Hepatocyte (in vitro differentiated cells): Measurements from ENCODE around the gene FAM120A. TPM values are rescaled to one million over a fixed set of nuclear protein-coding genes. Genes with fewer than 3 reads are reported as not detected.

Experiments
- DNase-seq: peaks from one replicate; pipeline ENCODE4 v3.0.0-alpha.2; 2016; ENCODE audit warnings: low spot score
- H2AFZ ChIP-seq: fragments of 200-600 bp; sonication (generic); 2 replicates; pipeline ENCODE4 v1.6.0; 2016; ENCODE audit warnings: antibody characterized with exemption, mild to moderate bottlenecking
- H3K27ac ChIP-seq: fragments of 200-600 bp; sonication (generic); 2 replicates; pipeline ENCODE4 v1.5.1; 2016; ENCODE audit warnings: mild to moderate bottlenecking
- H3K27me3 ChIP-seq: fragments of 200-600 bp; sonication (generic); 2 replicates; pipeline ENCODE4 v1.6.1; 2016
- H3K36me3 ChIP-seq: fragments of 200-600 bp; sonication (generic); replicated peaks from 2 replicates; pipeline ENCODE4 v1.5.1; 2016; ENCODE audit warnings: low read depth; ENCODE audit not compliant: insufficient read depth
- H3K4me1 ChIP-seq: fragments of 200-600 bp; sonication (generic); 2 replicates; pipeline ENCODE4 v1.5.1; 2016; ENCODE audit warnings: mild to moderate bottlenecking, moderate library complexity; ENCODE audit not compliant: insufficient read depth
- H3K4me2 ChIP-seq: fragments of 200-600 bp; sonication (generic); 2 replicates; pipeline ENCODE4 v1.6.0; 2016
- H3K4me3 ChIP-seq: fragments of 200-600 bp; sonication (generic); 2 replicates; pipeline ENCODE4 v1.5.1; 2016; ENCODE audit warnings: mild to moderate bottlenecking
- H3K79me2 ChIP-seq: fragments of 200-600 bp; sonication (generic); 2 replicates; pipeline ENCODE4 v1.6.0; 2017; ENCODE audit warnings: mild to moderate bottlenecking
- H3K9me2 ChIP-seq: fragments of 200-600 bp; sonication (generic); replicated peaks from 2 replicates; pipeline ENCODE4 v1.6.0; 2017; ENCODE audit warnings: mild to moderate bottlenecking; ENCODE audit not compliant: insufficient read depth
- H3K9me3 ChIP-seq: fragments of 200-600 bp; sonication (generic); 2 replicates; pipeline ENCODE4 v1.5.1; 2016; ENCODE audit warnings: low read depth, mild to moderate bottlenecking
- H4K20me1 ChIP-seq: fragments of 200-600 bp; sonication (generic); 2 replicates; pipeline ENCODE4 v1.6.0; 2016; ENCODE audit warnings: mild to moderate bottlenecking; ENCODE audit not compliant: insufficient read depth, poor library complexity, severe bottlenecking
- EZH2 ChIP-seq: fragments of 200-600 bp; sonication (generic); IDR thresholded peaks from 2 replicates; pipeline ENCODE4 v1.6.1; 2016; ENCODE audit warnings: antibody characterized with exemption, mild to moderate bottlenecking, borderline replicate concordance
- EZH2phosphoT487 ChIP-seq: fragments of 200-600 bp; sonication (generic); IDR thresholded peaks from one replicate; pipeline ENCODE4 v1.6.1; 2018; ENCODE audit warnings: antibody characterized with exemption, mild to moderate bottlenecking, low read depth, moderate library complexity; ENCODE audit not compliant: unreplicated experiment, severe bottlenecking
- WGBS: methylation state at CpG from one replicate; pipeline ENCODE4 v1.1.6; 2016; ENCODE audit warnings: low lambda C conversion rate; ENCODE audit errors: missing lambda C conversion rate; 5-methylcytosine and 5-hydroxymethylcytosine counted together
- polyA plus RNA-seq: library from polyadenylated mRNA; unstranded; fragments of >200 nt; fragmentation: Nextera tagmentation; extraction: Ambion mirVana; gene quantifications from 2 replicates; pipeline ENCODE4 v1.2.1, GENCODE V29; 2016
- total RNA-seq: library from RNA; depleted of rRNA; stranded (reverse); fragments of >200 nt; gene quantifications from 2 replicates; pipeline ENCODE4 v1.2.3, GENCODE V29; 2014
- TF ChIP-seq, protein P1 (sequence below): fragments of 200-600 bp; sonication (generic); IDR thresholded peaks from 2 replicates; pipeline ENCODE4 v1.5.1; 2016; ENCODE audit warnings: antibody characterized with exemption, mild to moderate bottlenecking; ENCODE audit not compliant: poor library complexity

The FAM120A gene
- total and polyA plus RNA-seq, 2 experiments from 2014 or later = 16.0 to 49.3 TPM

DNA sequence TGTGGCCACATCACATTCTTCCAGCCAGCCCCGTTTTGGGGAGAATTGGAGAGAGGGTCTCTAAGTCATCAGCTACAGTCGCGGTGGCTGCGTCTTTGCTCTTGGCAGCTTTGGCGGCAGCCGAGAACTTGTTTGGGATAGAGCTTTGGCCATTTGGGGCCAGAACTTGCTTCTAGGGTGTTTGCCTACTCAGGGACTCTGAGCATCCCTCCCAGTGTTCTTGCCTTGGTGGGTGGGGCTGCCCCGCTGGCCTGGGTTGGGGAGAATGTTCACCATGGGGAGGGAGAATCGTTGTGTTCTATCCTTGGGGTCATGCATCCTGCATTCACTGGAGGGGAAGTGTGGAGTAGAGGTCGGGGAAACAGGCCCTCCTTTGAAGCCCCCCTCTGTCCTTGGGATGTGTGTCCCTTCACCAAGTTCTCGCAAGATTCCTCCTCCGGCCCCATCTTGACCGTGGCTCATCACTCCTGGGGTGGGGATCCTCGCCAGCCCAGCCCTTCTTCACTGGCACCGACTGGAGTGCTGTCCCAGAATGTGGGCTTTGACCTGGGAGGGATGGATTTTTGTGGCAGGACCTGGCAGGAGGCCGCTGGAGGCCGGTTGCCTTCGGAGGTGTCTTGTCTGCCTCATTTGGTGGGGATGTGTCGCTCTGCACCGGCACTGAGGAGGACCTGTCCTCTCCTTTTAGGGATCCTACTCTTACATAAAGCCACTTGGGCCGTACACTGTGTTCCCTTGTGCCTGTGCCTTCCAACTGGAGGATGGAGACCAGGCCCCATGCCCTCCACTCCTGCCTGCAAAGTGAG, 128.4 kb downstream of the FAM120A start:
- TF ChIP-seq, protein P1, sequence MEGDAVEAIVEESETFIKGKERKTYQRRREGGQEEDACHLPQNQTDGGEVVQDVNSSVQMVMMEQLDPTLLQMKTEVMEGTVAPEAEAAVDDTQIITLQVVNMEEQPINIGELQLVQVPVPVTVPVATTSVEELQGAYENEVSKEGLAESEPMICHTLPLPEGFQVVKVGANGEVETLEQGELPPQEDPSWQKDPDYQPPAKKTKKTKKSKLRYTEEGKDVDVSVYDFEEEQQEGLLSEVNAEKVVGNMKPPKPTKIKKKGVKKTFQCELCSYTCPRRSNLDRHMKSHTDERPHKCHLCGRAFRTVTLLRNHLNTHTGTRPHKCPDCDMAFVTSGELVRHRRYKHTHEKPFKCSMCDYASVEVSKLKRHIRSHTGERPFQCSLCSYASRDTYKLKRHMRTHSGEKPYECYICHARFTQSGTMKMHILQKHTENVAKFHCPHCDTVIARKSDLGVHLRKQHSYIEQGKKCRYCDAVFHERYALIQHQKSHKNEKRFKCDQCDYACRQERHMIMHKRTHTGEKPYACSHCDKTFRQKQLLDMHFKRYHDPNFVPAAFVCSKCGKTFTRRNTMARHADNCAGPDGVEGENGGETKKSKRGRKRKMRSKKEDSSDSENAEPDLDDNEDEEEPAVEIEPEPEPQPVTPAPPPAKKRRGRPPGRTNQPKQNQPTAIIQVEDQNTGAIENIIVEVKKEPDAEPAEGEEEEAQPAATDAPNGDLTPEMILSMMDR = no peak
- no peak for TF ChIP-seq EZH2
- no peak for TF ChIP-seq EZH2phosphoT487
- Histone ChIP-seq H2AFZ (no peak overlapping the region), H4K20me1 (peaks cover 41% of the 10 kb centered on the region), H3K4me3 (no peak overlapping the region), H3K27ac (no peak overlapping the region), H3K4me2 (no peak overlapping the region), H3K9me2 (no peaks in the 10 kb centered on the region), H3K4me1 (peaks cover 51% of the 10 kb centered on the region), H3K79me2 (peaks cover 87% of the 10 kb centered on the region), H3K27me3 (no peaks in the 10 kb centered on the region), H3K36me3 (no peaks in the 10 kb centered on the region), H3K9me3 (no peaks in the 10 kb centered on the region)
- no peak for DNase-seq
- 88% methylated on average over 20 of the region's 20 CpGs for WGBS

DNA sequence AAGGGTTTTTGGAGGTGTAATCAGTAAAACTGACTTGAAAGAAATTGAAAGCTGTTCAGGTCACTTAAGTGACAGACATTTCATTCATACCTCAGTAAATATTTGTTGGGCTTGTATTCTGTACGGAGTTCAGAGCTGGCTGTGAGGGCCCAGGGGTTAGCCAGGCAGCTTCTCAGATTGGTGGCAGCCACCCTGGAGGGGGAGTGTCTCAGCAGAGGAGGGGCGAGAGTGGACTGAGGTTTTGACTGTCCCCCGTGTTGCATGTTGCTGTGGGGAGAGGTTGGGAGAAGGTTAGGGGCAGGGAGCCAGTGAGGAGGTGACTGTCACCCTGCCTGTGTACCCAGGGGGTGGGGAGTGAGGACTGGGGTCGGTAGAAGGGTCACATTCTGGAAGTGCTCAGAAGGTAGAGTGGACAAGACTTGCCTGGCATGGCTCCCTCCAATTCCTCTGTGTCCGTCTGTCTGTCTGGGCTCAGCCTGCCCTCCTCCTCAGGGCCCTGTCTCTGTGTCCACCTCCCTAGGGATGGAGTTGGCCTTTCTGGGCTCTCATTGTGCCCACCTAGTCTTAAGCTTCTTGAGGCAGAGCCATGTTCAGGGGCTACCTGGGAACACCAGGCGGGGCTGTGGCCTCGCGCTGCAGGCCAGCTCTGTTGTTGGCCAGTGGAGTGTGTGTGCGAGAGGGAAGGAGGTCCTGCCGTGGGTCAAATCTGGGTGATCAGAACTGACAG, 129.3 kb downstream of the FAM120A start:
- H3K4me1 ChIP-seq = peaks cover 45% of the 10 kb centered on the region
- peaks cover 45% of the 10 kb centered on the region for H4K20me1 ChIP-seq
- no peaks in the 10 kb centered on the region for H3K36me3 ChIP-seq

DNA sequence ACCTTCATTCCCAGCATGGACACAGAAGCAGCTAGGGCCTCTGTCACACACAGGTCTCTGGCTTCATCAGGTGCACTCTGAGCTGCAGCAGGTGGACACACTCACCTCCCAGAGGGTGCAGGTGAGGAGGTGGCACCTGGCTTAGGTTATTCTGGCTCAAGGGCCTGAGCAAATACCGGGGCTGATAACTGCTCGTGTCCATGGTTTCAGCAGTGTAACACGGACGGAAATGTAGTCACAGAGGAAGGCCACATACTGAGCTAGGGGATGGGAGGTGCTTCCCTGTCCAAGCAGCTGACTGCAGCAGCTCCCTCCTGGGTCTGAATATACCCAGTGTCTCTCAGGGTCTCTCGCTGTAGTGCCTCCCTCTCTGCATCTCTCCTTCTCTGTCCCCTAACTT, 130.6 kb downstream of the FAM120A start:
- Histone ChIP-seq H3K4me2 (peak overlapping the region; percentile 26), H3K79me2 (peaks cover 95% of the 10 kb centered on the region), H2AFZ (no peak overlapping the region), H3K27me3 (no peaks in the 10 kb centered on the region), H3K9me2 (no peaks in the 10 kb centered on the region), H3K4me1 (peaks cover 45% of the 10 kb centered on the region), H4K20me1 (peaks cover 58% of the 10 kb centered on the region), H3K27ac (peak overlapping the region; percentile 85), H3K36me3 (no peaks in the 10 kb centered on the region), H3K9me3 (no peaks in the 10 kb centered on the region), H3K4me3 (no peak overlapping the region)
- 49% methylated on average over 5 of the region's 5 CpGs for WGBS
- no peak for TF ChIP-seq EZH2phosphoT487
- no peak for TF ChIP-seq EZH2
- TF ChIP-seq, protein P1 = no peak
- DNase-seq = peak; percentile 74

More for the DNA sequence above, 129.3 kb downstream of the FAM120A start:
- Histone ChIP-seq H3K79me2 (peaks cover 87% of the 10 kb centered on the region), H3K27me3 (no peaks in the 10 kb centered on the region), H3K9me2 (no peaks in the 10 kb centered on the region), H3K4me2 (no peak overlapping the region), H3K27ac (peak overlapping the region; percentile 85), H3K9me3 (no peaks in the 10 kb centered on the region), H3K4me3 (no peak overlapping the region), H2AFZ (no peak overlapping the region)
- no peak for TF ChIP-seq EZH2
- TF ChIP-seq, protein P1 = no peak
- TF ChIP-seq EZH2phosphoT487 = no peak
- no peak for DNase-seq
- 66% methylated on average over 10 of the region's 10 CpGs for WGBS
